GM12873 (cell line): ENCODE data around the gene UNC13C.

Experiments
- TF ChIP-seq, protein P1 (sequence below): IDR thresholded peaks from 2 replicates; pipeline ENCODE4 v1.5.1; 2012; ENCODE audit warnings: low read depth, mild to moderate bottlenecking, moderate library complexity, low read length, control low read depth; ENCODE audit not compliant: insufficient read depth; ENCODE audit errors: missing control alignments

The UNC13C gene

DNA sequence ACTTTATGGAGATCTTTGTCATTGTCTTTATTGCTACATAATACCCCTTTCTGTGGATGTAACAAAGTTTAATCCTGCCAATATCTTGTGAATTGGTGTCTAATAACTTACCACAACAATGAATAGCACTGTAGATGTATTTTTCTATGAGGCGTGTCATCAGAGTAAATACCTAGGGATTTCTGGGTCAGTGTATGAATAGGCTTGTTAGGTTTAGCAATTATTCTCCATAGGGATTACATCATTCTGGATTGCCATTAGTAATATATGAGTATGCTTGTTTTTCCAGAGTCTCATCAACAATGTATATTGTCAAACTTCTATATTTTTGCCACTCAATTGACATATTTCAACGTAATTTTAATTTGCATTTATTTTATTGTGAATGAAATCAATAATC lies 67.9 kb downstream of the UNC13C start:
- TF ChIP-seq, protein P1, sequence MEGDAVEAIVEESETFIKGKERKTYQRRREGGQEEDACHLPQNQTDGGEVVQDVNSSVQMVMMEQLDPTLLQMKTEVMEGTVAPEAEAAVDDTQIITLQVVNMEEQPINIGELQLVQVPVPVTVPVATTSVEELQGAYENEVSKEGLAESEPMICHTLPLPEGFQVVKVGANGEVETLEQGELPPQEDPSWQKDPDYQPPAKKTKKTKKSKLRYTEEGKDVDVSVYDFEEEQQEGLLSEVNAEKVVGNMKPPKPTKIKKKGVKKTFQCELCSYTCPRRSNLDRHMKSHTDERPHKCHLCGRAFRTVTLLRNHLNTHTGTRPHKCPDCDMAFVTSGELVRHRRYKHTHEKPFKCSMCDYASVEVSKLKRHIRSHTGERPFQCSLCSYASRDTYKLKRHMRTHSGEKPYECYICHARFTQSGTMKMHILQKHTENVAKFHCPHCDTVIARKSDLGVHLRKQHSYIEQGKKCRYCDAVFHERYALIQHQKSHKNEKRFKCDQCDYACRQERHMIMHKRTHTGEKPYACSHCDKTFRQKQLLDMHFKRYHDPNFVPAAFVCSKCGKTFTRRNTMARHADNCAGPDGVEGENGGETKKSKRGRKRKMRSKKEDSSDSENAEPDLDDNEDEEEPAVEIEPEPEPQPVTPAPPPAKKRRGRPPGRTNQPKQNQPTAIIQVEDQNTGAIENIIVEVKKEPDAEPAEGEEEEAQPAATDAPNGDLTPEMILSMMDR: no peak

DNA sequence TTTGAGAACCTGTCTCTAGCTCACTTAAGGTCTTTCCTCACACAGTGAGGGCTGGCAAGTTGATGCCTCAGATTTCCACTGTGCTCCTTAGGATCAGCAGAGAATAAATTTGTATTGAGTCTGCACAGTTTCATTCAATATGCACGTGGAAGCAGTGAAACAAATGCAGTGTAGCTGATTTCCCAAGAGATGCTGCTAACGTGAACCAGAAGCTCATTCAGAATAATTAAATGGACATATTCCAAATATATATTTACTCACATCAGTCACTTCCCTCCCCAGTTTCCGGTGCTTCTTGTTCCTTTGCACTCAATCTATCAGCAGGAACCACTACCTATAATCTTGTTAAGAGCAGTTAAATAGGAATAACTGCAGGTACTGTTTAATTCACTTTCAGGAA lies 86.1 kb downstream of the UNC13C start:
- TF ChIP-seq, protein P1: no peak

GRCh38 chr15:54066403-54066802 lies 88.2 kb downstream of the UNC13C start:
- TF ChIP-seq, protein P1: no peak

- TF ChIP-seq, protein P1: peak; percentile 87
Measured at GRCh38 chr15:54082836-54083492, 104.7 kb downstream of the UNC13C start.

DNA sequence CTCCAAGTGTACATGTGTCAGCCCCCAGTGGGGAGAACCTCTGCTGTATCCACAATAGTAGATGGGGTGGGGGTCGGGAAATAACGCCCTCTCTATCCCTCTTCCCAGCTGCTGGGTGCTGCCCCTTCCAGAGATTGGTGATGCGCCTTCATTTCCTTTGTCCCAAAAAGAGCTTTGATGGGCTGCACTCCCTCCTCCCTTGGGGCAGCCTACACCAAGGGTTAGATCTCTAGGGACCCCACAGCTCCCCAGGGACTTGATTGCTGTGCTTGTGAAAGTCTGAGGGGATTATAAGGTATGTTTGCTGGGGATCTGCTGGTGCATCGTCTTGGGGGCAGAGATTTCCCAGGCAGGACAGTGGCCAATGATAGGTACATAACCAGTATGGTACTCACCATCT lies 105.3 kb downstream of the UNC13C start:
- TF ChIP-seq, protein P1: no peak

DNA sequence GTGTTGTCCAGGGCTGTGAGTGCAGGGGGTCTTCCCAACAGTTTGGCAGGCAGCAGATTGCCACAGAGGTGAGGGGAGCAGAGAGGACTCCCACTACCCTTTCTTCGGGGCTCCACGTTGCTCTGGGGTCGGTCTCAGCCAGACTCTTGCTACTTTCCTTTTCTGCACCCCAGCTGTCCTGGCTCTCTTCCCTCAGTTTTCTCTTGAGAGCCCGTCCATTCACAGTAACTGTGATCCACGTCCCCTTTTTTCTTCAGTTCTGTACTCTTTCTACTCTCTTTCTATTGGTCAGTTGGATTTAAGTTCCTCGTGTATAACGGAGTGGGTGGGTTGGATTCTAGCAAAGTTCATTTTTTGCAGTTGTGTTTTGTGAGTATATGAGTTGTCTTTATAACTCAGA lies 105.8 kb downstream of the UNC13C start:
- TF ChIP-seq, protein P1: no peak

- TF ChIP-seq, protein P1: no peak
Measured at GRCh38 chr15:54088837-54089236, 110.6 kb downstream of the UNC13C start.
